CD14-positive monocyte (primary cell): ENCODE measurements around the gene SERPINB13. TPM values are rescaled to one million over a fixed set of nuclear protein-coding genes. Genes with fewer than 3 reads are reported as not detected.

ENCODE experiments used
- DNase-seq, 3 donors: peaks; one replicate each; pipeline ENCODE4 v3.0.0-alpha.2; 2011 to 2022
- H2AFZ ChIP-seq: 2 replicates; pipeline ENCODE4 v1.6.0; 2012; ENCODE audit warnings: mild to moderate bottlenecking, low read depth, low read length, inconsistent platforms; ENCODE audit not compliant: insufficient read depth, poor library complexity, severe bottlenecking
- H3K27ac ChIP-seq, 2 donors: 1 replicate in 1 of 2; 2 replicates in 1 of 2; pipeline ENCODE4 v1.5.1; 2012 to 2013; ENCODE audit warnings: low read length in 2 of 2, control low read depth in 1 of 2, inconsistent platforms in 1 of 2, low read depth in 1 of 2, mild to moderate bottlenecking in 1 of 2
- H3K27me3 ChIP-seq, 2 donors: one replicate each; pipeline versions ENCODE4 v1.6.0 to v1.6.1; 2011 to 2013; ENCODE audit warnings: low read length in 2 of 2; ENCODE audit not compliant: control insufficient read depth in 2 of 2, insufficient read depth in 2 of 2
- H3K36me3 ChIP-seq, 2 donors: replicated peaks in 1 of 2; 1 replicate in 1 of 2; 2 replicates in 1 of 2; pipeline versions ENCODE4 v1.5.1 to v1.6.1; 2012 to 2013; ENCODE audit warnings: low read length in 2 of 2, control low read depth in 1 of 2, inconsistent platforms in 1 of 2, mild to moderate bottlenecking in 1 of 2; ENCODE audit not compliant: insufficient read depth in 2 of 2, control insufficient read depth in 1 of 2
- H3K4me1 ChIP-seq, 2 donors: 1 replicate in 1 of 2; 2 replicates in 1 of 2; pipeline versions ENCODE4 v1.5.1 to v1.6.1; 2012 to 2013; ENCODE audit warnings: low read length in 2 of 2, control low read depth in 1 of 2, inconsistent platforms in 1 of 2, mild to moderate bottlenecking in 1 of 2, moderate library complexity in 1 of 2; ENCODE audit not compliant: insufficient read depth in 2 of 2, control insufficient read depth in 1 of 2
- H3K4me2 ChIP-seq: replicated peaks from 2 replicates; pipeline ENCODE3; 2012; ENCODE audit warnings: low read length, moderate library complexity, mild to moderate bottlenecking; ENCODE audit not compliant: poor library complexity, severe bottlenecking; ENCODE audit errors: extremely low read depth
- H3K4me3 ChIP-seq, 3 experiments: fragments of 200-600 bp in 1 of 3; sonication (generic) in 1 of 3; replicated peaks in 1 of 3; 1 replicate in 2 of 3; 2 replicates in 1 of 3; pipeline ENCODE4 v1.5.1; 2011 to 2013; ENCODE audit warnings: low read length in 3 of 3, mild to moderate bottlenecking in 3 of 3, control low read depth in 2 of 3, low read depth in 2 of 3, inconsistent platforms in 1 of 3, moderate library complexity in 1 of 3
- H3K79me2 ChIP-seq: 2 replicates; pipeline ENCODE4 v1.6.0; 2012; ENCODE audit warnings: mild to moderate bottlenecking, control low read depth, inconsistent platforms, low read length, moderate library complexity; ENCODE audit not compliant: insufficient read depth
- H3K9ac ChIP-seq: 2 replicates; pipeline ENCODE4 v1.6.0; 2017; ENCODE audit warnings: low read length, mild to moderate bottlenecking; ENCODE audit not compliant: insufficient read depth, poor library complexity, severe bottlenecking
- H3K9me3 ChIP-seq, 2 donors: replicated peaks in 1 of 2; 1 replicate in 1 of 2; 2 replicates in 1 of 2; pipeline versions ENCODE4 v1.5.1 to v1.6.1; 2012 to 2013; ENCODE audit warnings: low read length in 2 of 2, control low read depth in 1 of 2; ENCODE audit not compliant: control insufficient read depth in 1 of 2, insufficient read depth in 1 of 2
- H4K20me1 ChIP-seq: 2 replicates; pipeline ENCODE4 v1.6.0; 2012; ENCODE audit warnings: mild to moderate bottlenecking, low read length, control low read depth, moderate library complexity; ENCODE audit not compliant: insufficient read depth
- H3K27ac Mint-ChIP-seq, 7 donors: one replicate each; pipeline ENCODE4 v1.8.0; 2020; ENCODE audit warnings: mild to moderate bottlenecking in 7 of 7, mixed read lengths in 7 of 7, moderate library complexity in 6 of 7, inconsistent platforms in 2 of 7
- H3K27me3 Mint-ChIP-seq, 3 donors: one replicate each; pipeline ENCODE4 v1.8.0; 2021 to 2022; ENCODE audit warnings: low read depth in 3 of 3, mild to moderate bottlenecking in 3 of 3, mixed read lengths in 3 of 3, moderate library complexity in 3 of 3, inconsistent platforms in 1 of 3
- H3K36me3 Mint-ChIP-seq, 2 donors: one replicate each; pipeline ENCODE4 v1.8.0; 2020; ENCODE audit warnings: mixed read lengths in 2 of 2, inconsistent platforms in 1 of 2, mild to moderate bottlenecking in 1 of 2
- H3K4me1 Mint-ChIP-seq: one replicate; pipeline ENCODE4 v1.8.0; 2020; ENCODE audit warnings: mild to moderate bottlenecking, mixed read lengths
- H3K4me3 Mint-ChIP-seq, 2 donors: one replicate each; pipeline ENCODE4 v1.8.0; 2020; ENCODE audit warnings: mild to moderate bottlenecking in 2 of 2, mixed read lengths in 2 of 2, moderate library complexity in 1 of 2
- H3K9me3 Mint-ChIP-seq, 7 donors: one replicate each; pipeline ENCODE4 v1.8.0; 2020 to 2022; ENCODE audit warnings: mixed read lengths in 7 of 7, mild to moderate bottlenecking in 6 of 7, moderate library complexity in 6 of 7, inconsistent platforms in 2 of 7
- CTCF ChIP-seq: fragments of 200-600 bp; IDR thresholded peaks from one replicate; pipeline ENCODE4 v1.8.0; 2022; ENCODE audit warnings: antibody characterized with exemption, mild to moderate bottlenecking
- WGBS: methylation state at CpG from one replicate; pipeline ENCODE4 v1.1.5; 2013; ENCODE audit warnings: missing lambda C conversion rate; ENCODE audit not compliant: insufficient coverage; 5-methylcytosine and 5-hydroxymethylcytosine counted together
- intact Hi-C, 2 donors: fragments of 100-400 bp; cut with micrococcal nuclease; formaldehyde crosslinking; loops; one replicate each; pipeline versions ENCODE4 v1.15.0 to v1.15.1; 2023
- polyA plus RNA-seq, 3 donors: library from polyadenylated mRNA; depleted of rRNA in 1 of 3; unstranded in 2 of 3; stranded (reverse) in 1 of 3; fragments of 300-500 nt in 2 of 3; fragments of >200 nt in 1 of 3; fragmentation: Illumina TruSeq in 2 of 3; gene quantifications; 1 replicate in 2 of 3; 2 replicates in 1 of 3; pipeline ENCODE4 v1.2.3, GENCODE V29; 2012 to 2021

SERPINB13 gene
- polyA plus RNA-seq, 3 donors, result not detected

- Histone ChIP-seq H4K20me1 (no peaks in the 10 kb centered on the region), H3K27me3 (no peaks in the 10 kb centered on the region), H2AFZ (no peak overlapping the region), H3K9ac (no peak overlapping the region), H3K27ac (no peak overlapping the region), H3K79me2 (no peaks in the 10 kb centered on the region), H3K4me1 (peaks cover 21 to 25% of the 10 kb centered on the region in 2 donors), H3K4me2 (no peak overlapping the region), H3K9me3 (no peaks in the 10 kb centered on the region), H3K4me3 (no peak overlapping the region), H3K36me3 (no peaks in the 10 kb centered on the region)
- H3K36me3 Mint-ChIP-seq, result peaks cover 0 to 3% of the 10 kb centered on the region in 2 donors
- H3K27me3 Mint-ChIP-seq, result peaks cover 0 to 1% (median 0%) of the 10 kb centered on the region in 3 donors
- peaks cover 3 to 13% (median 7%) of the 10 kb centered on the region in 7 donors for H3K9me3 Mint-ChIP-seq
- intact Hi-C loops, result no loop called here
- peaks cover 23% of the 10 kb centered on the region for H3K4me1 Mint-ChIP-seq
- WGBS, result no CpG with 5 or more reads among the region's 3 CpGs
- DNase-seq, result no peak
- no peak overlapping the region for H3K4me3 Mint-ChIP-seq
- no peak overlapping the region for H3K27ac Mint-ChIP-seq
- TF ChIP-seq CTCF, result no peak
Observed at GRCh38 chr18:63591725-63592124, 4.6 kb downstream of the SERPINB13 start.

- no peak for TF ChIP-seq CTCF
Observed at GRCh38 chr18:63592471-63592870, 5.3 kb downstream of the SERPINB13 start.

More at GRCh38 chr18:63592471-63592870, 5.3 kb downstream of the SERPINB13 start:
- Histone ChIP-seq H3K4me2 (no peak overlapping the region), H4K20me1 (no peaks in the 10 kb centered on the region), H3K79me2 (no peaks in the 10 kb centered on the region), H3K4me1 (peaks cover 21 to 25% of the 10 kb centered on the region in 2 donors), H3K27me3 (no peaks in the 10 kb centered on the region), H2AFZ (no peak overlapping the region), H3K9me3 (no peaks in the 10 kb centered on the region), H3K36me3 (no peaks in the 10 kb centered on the region), H3K27ac (no peak overlapping the region), H3K4me3 (no peak overlapping the region), H3K9ac (no peak overlapping the region)
- no peak for DNase-seq
- H3K4me1 Mint-ChIP-seq, result peaks cover 23% of the 10 kb centered on the region
- no peak overlapping the region for H3K4me3 Mint-ChIP-seq
- H3K36me3 Mint-ChIP-seq, result peaks cover 0 to 3% of the 10 kb centered on the region in 2 donors
- WGBS, result no CpG with 5 or more reads among the region's 1 CpG
- H3K27ac Mint-ChIP-seq, result no peak overlapping the region
- intact Hi-C loops, result no loop called here
- peaks cover 3 to 13% (median 7%) of the 10 kb centered on the region in 7 donors for H3K9me3 Mint-ChIP-seq
- H3K27me3 Mint-ChIP-seq, result peaks cover 0 to 4% (median 1%) of the 10 kb centered on the region in 3 donors
